Measurements from ENCODE around the gene ZNF154.

DNA sequence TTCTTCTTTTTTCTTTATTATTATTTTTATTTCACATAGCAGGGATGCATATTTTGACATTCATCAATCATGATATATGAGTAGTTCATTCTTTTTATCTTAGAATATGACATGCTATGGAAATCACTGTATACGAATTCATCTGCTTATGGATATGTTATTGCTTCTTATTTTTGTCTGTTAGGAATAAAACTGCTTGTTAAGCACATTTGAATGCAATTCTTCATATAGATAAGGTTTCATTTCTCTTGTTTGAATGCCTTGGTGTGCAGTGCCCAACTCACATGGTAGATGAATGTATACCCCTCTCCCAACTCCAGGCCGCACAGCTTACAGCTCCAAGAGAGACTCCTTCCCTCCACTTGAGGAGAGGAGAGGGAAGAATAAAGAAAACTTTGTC lies 48.9 kb upstream of the ZNF154 start:
- no peak for TF ChIP-seq CTCF (conservative IDR thresholded peaks at IDR 0.05; ENCODE audit: low read depth, low read length)
- TF ChIP-seq CEBPB (IDR thresholded peaks at IDR 0.05; ENCODE audit: low read depth, low read length): no peak
- TF ChIP-seq POLR2A (IDR thresholded peaks at IDR 0.05; ENCODE audit: low read depth, low read length): no peak
- no peak for TF ChIP-seq ELK1 (IDR thresholded peaks at IDR 0.05; ENCODE audit: borderline replicate concordance, low read depth, low read length)
- TF ChIP-seq RAD21 (IDR thresholded peaks at IDR 0.05; ENCODE audit: low read length): no peak
- no peak for TF ChIP-seq RFX5 (IDR thresholded peaks at IDR 0.05; ENCODE audit: low read depth, low read length)
- TF ChIP-seq MXI1 (IDR thresholded peaks at IDR 0.05; ENCODE audit: borderline replicate concordance, low read depth, low read length): no peak
- TF ChIP-seq, protein P1, sequence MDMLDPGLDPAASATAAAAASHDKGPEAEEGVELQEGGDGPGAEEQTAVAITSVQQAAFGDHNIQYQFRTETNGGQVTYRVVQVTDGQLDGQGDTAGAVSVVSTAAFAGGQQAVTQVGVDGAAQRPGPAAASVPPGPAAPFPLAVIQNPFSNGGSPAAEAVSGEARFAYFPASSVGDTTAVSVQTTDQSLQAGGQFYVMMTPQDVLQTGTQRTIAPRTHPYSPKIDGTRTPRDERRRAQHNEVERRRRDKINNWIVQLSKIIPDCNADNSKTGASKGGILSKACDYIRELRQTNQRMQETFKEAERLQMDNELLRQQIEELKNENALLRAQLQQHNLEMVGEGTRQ (IDR thresholded peaks at IDR 0.05; ENCODE audit: low read depth, low read length): no peak
